Measurements from ENCODE around the gene DOK6.
"Not testable (repeated sequence)": the region's sequence is repeated elsewhere in the genome, so short reads cannot be mapped to it uniquely, and the experiment has no call there.

DOK6 gene

DNA sequence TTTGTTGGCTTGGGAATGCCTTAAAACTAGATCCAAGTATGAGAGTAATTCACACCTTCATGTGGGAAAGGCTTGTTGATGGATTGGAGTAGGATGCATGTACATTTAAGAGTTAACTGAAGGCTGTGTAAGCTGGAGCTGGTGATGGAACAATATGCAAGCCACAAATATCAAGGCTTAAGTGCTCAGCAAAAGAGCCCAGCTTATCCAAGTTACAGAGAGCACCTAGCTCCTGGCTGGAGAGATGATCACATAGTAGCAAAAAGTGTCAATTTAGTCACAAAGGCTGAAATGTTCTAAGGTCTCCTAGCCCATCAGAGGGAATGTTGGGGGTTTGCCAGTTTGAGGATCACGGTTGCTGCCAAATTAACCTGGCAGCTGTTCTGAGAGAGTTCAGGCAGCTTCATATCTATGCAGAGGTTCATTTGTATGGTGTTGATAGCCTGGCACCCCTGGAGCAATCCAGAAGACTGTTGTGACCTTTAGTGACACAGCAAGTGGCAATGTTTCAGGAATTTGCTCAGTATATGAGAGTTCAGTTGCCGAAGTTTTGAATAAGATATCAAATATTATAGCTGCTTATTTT is 228.2 kb downstream of the DOK6 start:
- DNase-seq = no peak

DNA sequence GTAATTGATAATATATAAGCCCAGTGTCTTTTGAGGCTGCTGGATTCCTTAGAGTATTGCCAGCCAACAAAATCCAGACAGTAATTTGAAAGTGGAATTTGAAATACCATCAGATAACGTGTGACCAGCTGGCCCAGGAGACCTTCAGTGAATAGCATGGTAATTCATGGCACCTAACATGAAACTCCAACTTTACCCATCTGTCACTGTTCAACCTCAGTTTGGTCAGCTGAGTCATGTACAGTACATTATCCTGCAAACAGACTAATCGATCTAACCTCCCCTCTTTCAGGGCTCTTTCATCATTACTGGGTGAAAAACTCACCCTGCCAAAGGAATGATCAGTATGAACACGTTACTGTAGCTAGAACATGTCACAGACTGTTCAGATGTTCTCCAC is 230.6 kb downstream of the DOK6 start:
- DNase-seq = no peak

GRCh38 chr18:69635482-69635881 is 234.8 kb downstream of the DOK6 start:
- no peak for DNase-seq

- no peak for DNase-seq
Observed at GRCh38 chr18:69636529-69637301, 236.0 kb downstream of the DOK6 start.

DNA sequence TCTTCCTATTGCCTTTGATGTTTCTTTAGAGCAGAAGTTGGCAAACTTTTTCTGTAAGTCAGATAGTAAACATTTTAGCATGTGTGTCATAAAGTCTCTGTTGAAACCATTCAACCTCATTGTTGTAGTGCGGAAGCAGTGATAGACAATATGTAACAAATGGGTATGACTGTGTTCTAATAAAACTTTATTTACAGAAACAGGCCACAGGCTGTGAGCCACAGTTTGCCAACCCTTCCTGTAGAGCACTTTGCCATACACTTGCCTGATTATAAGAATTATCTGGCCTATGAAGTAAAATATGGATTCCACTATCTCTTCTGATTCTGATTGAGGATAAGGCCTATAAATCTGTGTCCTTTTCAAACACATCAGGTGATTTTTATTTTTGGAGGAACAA is 237.4 kb downstream of the DOK6 start:
- DNase-seq = no peak

DNA sequence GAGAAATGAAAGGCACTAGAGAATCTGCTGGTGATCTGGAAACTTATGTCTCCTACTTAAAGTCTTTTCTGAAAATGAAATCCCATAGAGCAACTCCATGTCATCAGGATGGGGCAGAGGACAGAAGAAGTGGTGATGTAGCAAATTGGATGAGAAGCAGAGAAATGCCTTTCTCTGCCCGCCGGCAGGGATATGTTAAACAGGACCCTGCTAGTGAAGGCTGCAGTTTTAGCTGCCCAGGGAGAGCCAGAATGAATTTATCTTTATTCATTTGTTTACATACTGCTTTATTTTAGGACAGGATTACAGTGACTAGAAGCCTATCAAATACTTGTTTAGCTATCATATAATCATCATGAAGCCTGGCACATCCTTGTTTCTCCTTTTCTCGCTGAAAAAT is 247.0 kb downstream of the DOK6 start:
- DNase-seq = no peak

DNA sequence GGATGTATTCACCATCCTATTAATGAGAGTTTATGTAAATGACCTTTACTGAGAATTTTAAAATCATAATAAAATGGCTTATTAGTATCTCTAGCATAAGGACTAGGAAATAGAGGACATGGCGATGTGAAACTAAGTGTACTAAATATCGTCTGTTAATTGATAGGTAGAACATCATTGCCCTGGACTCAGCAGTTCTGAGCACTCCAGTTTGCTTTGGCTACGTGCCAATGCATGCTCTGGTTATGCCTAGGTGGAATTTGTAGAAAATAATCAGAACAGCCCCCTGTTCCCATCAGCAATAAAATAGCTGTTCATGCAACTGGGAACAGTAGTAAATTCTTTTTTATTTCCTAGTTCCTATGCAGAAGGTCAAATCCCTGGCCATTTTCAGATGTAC is 247.8 kb downstream of the DOK6 start:
- no peak for DNase-seq

GRCh38 chr18:69649684-69650083 is 249.0 kb downstream of the DOK6 start:
- no peak for DNase-seq

- DNase-seq = no peak
Observed at GRCh38 chr18:69651243-69651642, 250.6 kb downstream of the DOK6 start.

GRCh38 chr18:69655816-69656215 is 255.1 kb downstream of the DOK6 start:
- no peak for DNase-seq

- DNase-seq = no peak
Observed at GRCh38 chr18:69658103-69658502, 257.4 kb downstream of the DOK6 start.

GRCh38 chr18:69658685-69659084 is 258.0 kb downstream of the DOK6 start:
- no peak for DNase-seq

DNA sequence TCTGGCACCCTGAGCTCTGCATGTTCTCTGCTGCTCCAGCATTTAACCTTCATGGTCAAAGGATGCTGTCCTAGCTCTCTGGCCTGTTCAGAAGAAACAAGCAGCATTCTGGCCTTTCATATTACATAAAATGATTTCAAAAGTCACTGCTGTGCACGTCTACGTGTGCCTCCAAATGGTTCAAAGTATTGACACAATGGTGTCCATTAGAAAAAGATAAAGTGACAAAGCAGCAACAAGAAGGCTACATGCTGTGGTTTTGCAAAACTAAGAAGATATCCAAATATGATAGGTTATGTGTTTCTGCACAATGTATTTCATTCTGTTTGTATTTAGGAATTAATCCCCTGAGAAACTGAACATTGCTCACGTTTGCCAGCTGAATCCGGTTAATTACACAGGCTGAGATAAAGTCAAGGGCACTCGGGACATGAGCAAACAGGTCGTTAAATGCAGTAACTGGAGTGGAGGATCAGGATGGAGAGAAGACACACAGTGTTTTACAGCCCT is 258.5 kb downstream of the DOK6 start:
- DNase-seq = no peak

GRCh38 chr18:69662090-69662489 is 261.4 kb downstream of the DOK6 start:
- not testable (repeated sequence) for DNase-seq

GRCh38 chr18:69664399-69664798 is 263.7 kb downstream of the DOK6 start:
- no peak for DNase-seq

GRCh38 chr18:69674292-69674877 is 273.7 kb downstream of the DOK6 start:
- no peak for DNase-seq

GRCh38 chr18:69674966-69675365 is 274.3 kb downstream of the DOK6 start:
- DNase-seq = no peak

DNA sequence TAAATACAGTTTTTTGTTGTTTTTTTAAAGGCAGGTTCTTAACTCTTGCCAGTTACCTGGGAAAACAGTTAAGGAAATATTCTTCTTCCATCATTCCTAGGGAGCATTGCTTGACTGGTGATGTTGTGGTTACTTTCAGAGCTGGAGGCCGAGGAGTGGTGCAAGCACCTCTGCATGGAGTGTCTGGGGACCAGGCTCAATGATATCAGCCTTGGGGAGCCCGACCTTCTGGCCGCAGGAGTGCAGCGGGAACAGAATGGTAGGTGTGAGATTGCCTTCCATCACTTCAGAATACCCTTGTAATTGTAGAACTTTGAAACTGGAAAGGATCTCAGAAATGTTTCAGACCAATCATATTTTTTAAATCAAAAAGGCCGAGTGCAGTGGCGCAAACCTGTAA is 276.9 kb downstream of the DOK6 start:
- no peak for DNase-seq

DNA sequence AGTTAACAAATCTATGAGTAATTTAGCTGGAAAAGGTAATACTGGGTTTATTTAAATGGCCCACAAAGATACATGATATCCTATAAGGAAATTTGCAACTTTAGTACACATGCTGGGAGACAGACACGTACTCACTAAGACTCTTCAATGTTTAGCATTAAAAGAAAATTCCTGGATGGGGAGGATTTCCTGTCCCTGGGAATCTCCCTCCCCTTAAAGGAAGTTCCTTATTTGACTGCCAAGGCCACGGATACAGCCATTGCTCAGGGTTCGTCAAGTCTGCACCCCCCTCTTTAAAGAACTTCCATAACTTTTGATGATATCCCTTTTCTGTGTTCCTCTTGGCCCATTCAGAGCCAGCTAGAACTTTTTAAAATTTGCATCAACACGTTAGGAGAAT is 279.4 kb downstream of the DOK6 start:
- DNase-seq = no peak

- no peak for DNase-seq
Observed at GRCh38 chr18:69683176-69683575, 282.5 kb downstream of the DOK6 start.

DNA sequence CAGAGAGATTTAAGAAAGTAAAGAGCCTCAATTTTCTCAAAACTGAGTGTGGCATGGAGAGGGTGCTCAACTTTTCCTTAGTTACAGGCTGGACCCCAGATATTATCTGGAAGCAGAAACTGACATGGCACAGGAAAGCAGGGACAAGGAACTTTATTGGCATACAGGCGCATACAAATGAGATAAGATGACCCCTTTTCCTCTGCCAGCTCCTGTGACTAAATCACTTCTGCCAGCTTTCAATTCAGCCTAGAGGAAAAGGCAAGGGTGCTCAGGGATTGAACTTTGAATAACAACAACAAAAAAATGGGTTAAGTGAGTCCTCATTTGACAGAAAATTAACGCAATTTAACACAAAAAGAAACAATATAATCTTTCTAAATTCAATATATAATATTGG is 284.1 kb downstream of the DOK6 start:
- no peak for DNase-seq

- DNase-seq = no peak
Observed at GRCh38 chr18:69686861-69687260, 286.2 kb downstream of the DOK6 start.

DNA sequence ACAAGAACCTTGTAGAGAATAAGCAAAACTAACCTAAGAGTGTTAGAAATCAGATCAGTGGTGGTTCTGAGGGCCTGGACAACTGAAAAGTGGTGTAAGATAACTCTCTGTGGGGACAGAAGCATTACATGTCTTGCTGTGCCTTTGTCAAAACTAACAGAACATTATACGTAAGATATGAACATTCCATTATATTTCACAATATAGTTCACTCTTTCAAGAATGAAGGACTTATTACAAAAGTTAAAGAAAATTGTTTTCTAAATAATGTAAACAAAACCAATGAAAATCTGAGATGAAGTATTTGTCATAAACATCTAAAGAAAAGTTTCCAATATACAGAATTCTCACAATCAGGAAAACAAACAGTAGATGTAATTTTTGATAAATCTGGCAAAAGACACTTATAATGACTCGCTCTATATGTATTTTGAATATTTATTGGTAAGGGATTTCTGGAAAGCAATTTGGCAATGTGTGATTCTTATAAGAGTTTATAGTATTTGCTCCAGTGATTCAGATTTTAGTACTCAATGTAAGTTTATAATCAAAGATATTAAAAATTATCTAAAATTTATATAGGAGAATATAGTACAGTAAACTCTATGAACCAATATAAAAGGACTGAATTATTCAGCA is 288.6 kb downstream of the DOK6 start:
- no peak for DNase-seq

Data from activated CD4-positive, alpha-beta T cell treated with anti-CD3 and anti-CD28 coated beads, Interleukin-2, amount 50 U/mL, for 4 hours (primary cell).